Measurements from ENCODE around the gene FILIP1. TPM values are rescaled to one million over a fixed set of nuclear protein-coding genes. Genes with fewer than 3 reads are reported as not detected.

FILIP1 gene
- polyA plus RNA-seq, 1 of the 3 experiments (the other 2 are of a cell fraction), result 0.03 TPM

DNA sequence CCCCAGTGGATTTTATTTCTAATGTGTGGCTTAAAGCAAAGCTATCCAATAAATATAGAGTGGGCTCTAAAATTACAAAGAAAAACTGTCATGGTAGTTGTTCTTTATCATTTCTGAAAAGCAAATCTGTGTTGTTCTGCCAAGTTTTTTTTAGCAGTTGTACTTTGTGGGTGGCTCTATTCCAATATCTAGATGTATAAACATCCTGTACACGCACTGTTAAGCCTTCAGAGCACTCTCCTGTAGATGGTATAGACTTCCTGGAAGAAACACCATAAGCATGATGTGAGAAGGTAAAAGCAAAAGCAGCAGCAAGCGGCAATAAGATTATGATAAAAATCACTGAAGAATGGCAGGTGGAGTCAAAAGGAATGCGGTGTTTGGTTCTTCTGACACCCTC is 187.5 kb downstream of the FILIP1 start:
- Histone ChIP-seq H3F3A (replicated peaks; ENCODE audit: insufficient read depth) (no peaks in the 10 kb centered on the region), H4K20me1 (ENCODE audit: insufficient read depth) (no peaks in the 10 kb centered on the region), H3K27me3 (ENCODE audit: insufficient read depth) (no peaks in the 10 kb centered on the region), H3K27ac (ENCODE audit: low read depth in 2 of 2, low read length in 1 of 2) (no peak overlapping the region), H2AFZ (ENCODE audit: low read depth) (no peak overlapping the region), H3K4me3 (ENCODE audit: low read depth in 2 of 2, low read length in 1 of 2) (no peak overlapping the region), H3K36me3 (replicated peaks in 1 of 2; ENCODE audit: control insufficient read depth in 1 of 2, insufficient read depth in 2 of 2, low read length in 1 of 2) (no peaks in the 10 kb centered on the region), H3K9ac (no peak overlapping the region), H3K79me2 (ENCODE audit: insufficient read depth) (no peaks in the 10 kb centered on the region), H3K4me2 (no peak overlapping the region), H3K9me2 (no peaks in the 10 kb centered on the region), H3K9me3 (no peaks in the 10 kb centered on the region), H3K4me1 (ENCODE audit: control insufficient read depth in 1 of 2, insufficient read depth in 2 of 2, low read depth in 1 of 2, low read length in 1 of 2) (no peaks in the 10 kb centered on the region)
- POLR2A ChIA-PET, result no interaction called here
- CTCF ChIA-PET, result interaction anchor here (0.6 to 1.9 kb wide), 4 partner anchors 9 to 221 kb away, joined by 3 to 7 read pairs (median 4); no protein-coding TSS in a partner anchor
- no peak for DNase-seq
- TF ChIP-seq RCOR1 (IDR thresholded peaks at IDR 0.05; ENCODE audit: low read length) (no peak), SIN3A (IDR thresholded peaks at IDR 0.05; ENCODE audit: borderline replicate concordance, low read depth, low read length) (no peak), GABPA (IDR thresholded peaks at IDR 0.05; ENCODE audit: low read depth) (no peak), JUND (IDR thresholded peaks at IDR 0.05) (no peak), TAF1 (IDR thresholded peaks at IDR 0.05; ENCODE audit: borderline replicate concordance, low read depth, low read length) (no peak), MAX (IDR thresholded peaks at IDR 0.05; ENCODE audit: low read depth) (no peak), CTCF (IDR thresholded peaks at IDR 0.05) (no peak), TCF12 (IDR thresholded peaks at IDR 0.05) (no peak), GATA2 (CRISPR knock-in tag; IDR thresholded peaks at IDR 0.05) (no peak), ELF1 (IDR thresholded peaks at IDR 0.05) (no peak), MEF2A (IDR thresholded peaks at IDR 0.05; ENCODE audit: borderline replicate concordance, low read depth) (no peak), POLR2AphosphoS5 (IDR thresholded peaks at IDR 0.05; ENCODE audit: low read depth, low read length) (no peak), FOSL2 (IDR thresholded peaks at IDR 0.05; ENCODE audit: borderline replicate concordance, low read depth) (no peak), YY1 (IDR thresholded peaks at IDR 0.05; ENCODE audit: low read depth) (no peak), RAD21 (IDR thresholded peaks at IDR 0.05; ENCODE audit: low read length) (no peak), SMC3 (IDR thresholded peaks at IDR 0.05; ENCODE audit: low read depth, low read length) (no peak)
- TF ChIP-seq, protein P1, sequence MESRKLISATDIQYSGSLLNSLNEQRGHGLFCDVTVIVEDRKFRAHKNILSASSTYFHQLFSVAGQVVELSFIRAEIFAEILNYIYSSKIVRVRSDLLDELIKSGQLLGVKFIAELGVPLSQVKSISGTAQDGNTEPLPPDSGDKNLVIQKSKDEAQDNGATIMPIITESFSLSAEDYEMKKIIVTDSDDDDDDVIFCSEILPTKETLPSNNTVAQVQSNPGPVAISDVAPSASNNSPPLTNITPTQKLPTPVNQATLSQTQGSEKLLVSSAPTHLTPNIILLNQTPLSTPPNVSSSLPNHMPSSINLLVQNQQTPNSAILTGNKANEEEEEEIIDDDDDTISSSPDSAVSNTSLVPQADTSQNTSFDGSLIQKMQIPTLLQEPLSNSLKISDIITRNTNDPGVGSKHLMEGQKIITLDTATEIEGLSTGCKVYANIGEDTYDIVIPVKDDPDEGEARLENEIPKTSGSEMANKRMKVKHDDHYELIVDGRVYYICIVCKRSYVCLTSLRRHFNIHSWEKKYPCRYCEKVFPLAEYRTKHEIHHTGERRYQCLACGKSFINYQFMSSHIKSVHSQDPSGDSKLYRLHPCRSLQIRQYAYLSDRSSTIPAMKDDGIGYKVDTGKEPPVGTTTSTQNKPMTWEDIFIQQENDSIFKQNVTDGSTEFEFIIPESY (IDR thresholded peaks at IDR 0.05; ENCODE audit: borderline replicate concordance, low read depth), result no peak
- TF ChIP-seq, protein P2, sequence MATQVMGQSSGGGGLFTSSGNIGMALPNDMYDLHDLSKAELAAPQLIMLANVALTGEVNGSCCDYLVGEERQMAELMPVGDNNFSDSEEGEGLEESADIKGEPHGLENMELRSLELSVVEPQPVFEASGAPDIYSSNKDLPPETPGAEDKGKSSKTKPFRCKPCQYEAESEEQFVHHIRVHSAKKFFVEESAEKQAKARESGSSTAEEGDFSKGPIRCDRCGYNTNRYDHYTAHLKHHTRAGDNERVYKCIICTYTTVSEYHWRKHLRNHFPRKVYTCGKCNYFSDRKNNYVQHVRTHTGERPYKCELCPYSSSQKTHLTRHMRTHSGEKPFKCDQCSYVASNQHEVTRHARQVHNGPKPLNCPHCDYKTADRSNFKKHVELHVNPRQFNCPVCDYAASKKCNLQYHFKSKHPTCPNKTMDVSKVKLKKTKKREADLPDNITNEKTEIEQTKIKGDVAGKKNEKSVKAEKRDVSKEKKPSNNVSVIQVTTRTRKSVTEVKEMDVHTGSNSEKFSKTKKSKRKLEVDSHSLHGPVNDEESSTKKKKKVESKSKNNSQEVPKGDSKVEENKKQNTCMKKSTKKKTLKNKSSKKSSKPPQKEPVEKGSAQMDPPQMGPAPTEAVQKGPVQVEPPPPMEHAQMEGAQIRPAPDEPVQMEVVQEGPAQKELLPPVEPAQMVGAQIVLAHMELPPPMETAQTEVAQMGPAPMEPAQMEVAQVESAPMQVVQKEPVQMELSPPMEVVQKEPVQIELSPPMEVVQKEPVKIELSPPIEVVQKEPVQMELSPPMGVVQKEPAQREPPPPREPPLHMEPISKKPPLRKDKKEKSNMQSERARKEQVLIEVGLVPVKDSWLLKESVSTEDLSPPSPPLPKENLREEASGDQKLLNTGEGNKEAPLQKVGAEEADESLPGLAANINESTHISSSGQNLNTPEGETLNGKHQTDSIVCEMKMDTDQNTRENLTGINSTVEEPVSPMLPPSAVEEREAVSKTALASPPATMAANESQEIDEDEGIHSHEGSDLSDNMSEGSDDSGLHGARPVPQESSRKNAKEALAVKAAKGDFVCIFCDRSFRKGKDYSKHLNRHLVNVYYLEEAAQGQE (IDR thresholded peaks at IDR 0.05; ENCODE audit: low read depth, low read length), result no peak
- TF ChIP-seq, protein P3, sequence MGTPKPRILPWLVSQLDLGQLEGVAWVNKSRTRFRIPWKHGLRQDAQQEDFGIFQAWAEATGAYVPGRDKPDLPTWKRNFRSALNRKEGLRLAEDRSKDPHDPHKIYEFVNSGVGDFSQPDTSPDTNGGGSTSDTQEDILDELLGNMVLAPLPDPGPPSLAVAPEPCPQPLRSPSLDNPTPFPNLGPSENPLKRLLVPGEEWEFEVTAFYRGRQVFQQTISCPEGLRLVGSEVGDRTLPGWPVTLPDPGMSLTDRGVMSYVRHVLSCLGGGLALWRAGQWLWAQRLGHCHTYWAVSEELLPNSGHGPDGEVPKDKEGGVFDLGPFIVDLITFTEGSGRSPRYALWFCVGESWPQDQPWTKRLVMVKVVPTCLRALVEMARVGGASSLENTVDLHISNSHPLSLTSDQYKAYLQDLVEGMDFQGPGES (IDR thresholded peaks at IDR 0.05; ENCODE audit: low read depth, low read length), result no peak
- 92% methylated on average over 3 of the region's 3 CpGs for WGBS (ENCODE audit: low lambda C conversion rate)
